PC-9 (cell line): Measurements from ENCODE around the gene SPPL3.

Experiments used
- EZH2 ChIP-seq: fragments of 200-600 bp; sonication (generic); IDR thresholded peaks from 2 replicates; pipeline ENCODE4 v1.8.0; 2017; ENCODE audit warnings: antibody characterized with exemption, low read depth
- TF ChIP-seq, protein P1 (sequence below): fragments of 200-600 bp; sonication (generic); conservative IDR thresholded peaks from 2 replicates; pipeline ENCODE4 v1.6.1; 2017; ENCODE audit warnings: mixed run types, antibody characterized with exemption, mild to moderate bottlenecking, moderate library complexity

- TF ChIP-seq, protein P1, sequence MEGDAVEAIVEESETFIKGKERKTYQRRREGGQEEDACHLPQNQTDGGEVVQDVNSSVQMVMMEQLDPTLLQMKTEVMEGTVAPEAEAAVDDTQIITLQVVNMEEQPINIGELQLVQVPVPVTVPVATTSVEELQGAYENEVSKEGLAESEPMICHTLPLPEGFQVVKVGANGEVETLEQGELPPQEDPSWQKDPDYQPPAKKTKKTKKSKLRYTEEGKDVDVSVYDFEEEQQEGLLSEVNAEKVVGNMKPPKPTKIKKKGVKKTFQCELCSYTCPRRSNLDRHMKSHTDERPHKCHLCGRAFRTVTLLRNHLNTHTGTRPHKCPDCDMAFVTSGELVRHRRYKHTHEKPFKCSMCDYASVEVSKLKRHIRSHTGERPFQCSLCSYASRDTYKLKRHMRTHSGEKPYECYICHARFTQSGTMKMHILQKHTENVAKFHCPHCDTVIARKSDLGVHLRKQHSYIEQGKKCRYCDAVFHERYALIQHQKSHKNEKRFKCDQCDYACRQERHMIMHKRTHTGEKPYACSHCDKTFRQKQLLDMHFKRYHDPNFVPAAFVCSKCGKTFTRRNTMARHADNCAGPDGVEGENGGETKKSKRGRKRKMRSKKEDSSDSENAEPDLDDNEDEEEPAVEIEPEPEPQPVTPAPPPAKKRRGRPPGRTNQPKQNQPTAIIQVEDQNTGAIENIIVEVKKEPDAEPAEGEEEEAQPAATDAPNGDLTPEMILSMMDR, result no peak
- TF ChIP-seq EZH2, result no peak
These were observed 89.2 kb downstream of the SPPL3 start for GRCh38 chr12:120814903-120815429.
